PC-3 (cell line): ENCODE measurements around the gene FREY1. TPM values are rescaled to one million over a fixed set of nuclear protein-coding genes. Genes with fewer than 3 reads are reported as not detected.

Experiments
- ATAC-seq: fragments of 200-7000 bp; cut with Tn5 transposase; 2 replicates; pipeline ENCODE4 v1.9.1; 2020; ENCODE audit warnings: mild to moderate bottlenecking, moderate library complexity
- BruUV-seq: library from RNA; stranded (reverse); fragments of 400-500 nt; replicated peaks from 2 replicates; lab custom pipeline; 2021; lab: Mats Ljungman, UMichigan
- CTCF ChIA-PET: fragments of 300-600 bp; sonication (Branson Sonifier 250); formaldehyde crosslinking; loops from one replicate; lab custom pipeline; 2022; ENCODE audit warnings: antibody characterized with exemption; lab: Charles Lee
- POLR2A ChIA-PET: fragments of 300-600 bp; sonication (Branson Sonifier 250); formaldehyde crosslinking; loops from one replicate; lab custom pipeline; 2022; ENCODE audit warnings: antibody characterized with exemption; ENCODE audit not compliant: unreplicated experiment; lab: Charles Lee
- DNase-seq: peaks from one replicate; pipeline ENCODE4 v3.0.0-alpha.2; 2015
- H2AFZ ChIP-seq: fragments of 300-600 bp; sonication (generic); 2 replicates; pipeline ENCODE4 v1.6.0; 2016; ENCODE audit warnings: antibody characterized with exemption, low read length
- H3F3A ChIP-seq: fragments of 300-600 bp; sonication (generic); one replicate; pipeline ENCODE4 v1.6.0; 2017; ENCODE audit warnings: antibody characterized with exemption, low read length, control low read depth, mild to moderate bottlenecking; ENCODE audit not compliant: unreplicated experiment
- H3K27ac ChIP-seq: fragments of 300-600 bp; sonication (generic); 2 replicates; pipeline ENCODE4 v1.5.1; 2016; ENCODE audit warnings: mild to moderate bottlenecking, low read length
- H3K27me3 ChIP-seq: fragments of 300-600 bp; sonication (generic); 2 replicates; pipeline ENCODE4 v1.6.1; 2016; ENCODE audit warnings: low read length, mixed read lengths
- H3K36me3 ChIP-seq: fragments of 300-600 bp; sonication (generic); 2 replicates; pipeline ENCODE4 v1.6.1; 2016; ENCODE audit warnings: low read depth, mixed run types, low read length, mixed read lengths
- H3K4me1 ChIP-seq: fragments of 300-600 bp; sonication (generic); 2 replicates; pipeline ENCODE4 v1.5.1; 2016; ENCODE audit warnings: low read length; ENCODE audit not compliant: insufficient read depth
- H3K4me2 ChIP-seq: fragments of 300-600 bp; sonication (generic); 2 replicates; pipeline ENCODE4 v1.6.0; 2016; ENCODE audit warnings: low read length
- H3K4me3 ChIP-seq: fragments of 300-600 bp; sonication (generic); 2 replicates; pipeline ENCODE4 v1.5.1; 2016; ENCODE audit warnings: mild to moderate bottlenecking, low read length, mixed read lengths
- H3K79me2 ChIP-seq: fragments of 300-600 bp; sonication (generic); 2 replicates; pipeline ENCODE4 v1.6.1; 2017; ENCODE audit warnings: low read length, mixed read lengths
- H3K9ac ChIP-seq: fragments of 300-600 bp; sonication (generic); 2 replicates; pipeline ENCODE4 v1.6.0; 2016; ENCODE audit warnings: mild to moderate bottlenecking, low read length
- H3K9me2 ChIP-seq: fragments of 300-600 bp; sonication (generic); replicated peaks from 2 replicates; pipeline ENCODE4 v1.6.1; 2016; ENCODE audit warnings: mixed run types, low read length, mixed read lengths
- H3K9me3 ChIP-seq: fragments of 300-600 bp; sonication (generic); 2 replicates; pipeline ENCODE4 v1.6.1; 2016; ENCODE audit warnings: low read length, mixed read lengths
- H4K20me1 ChIP-seq: fragments of 300-600 bp; sonication (generic); 2 replicates; pipeline ENCODE4 v1.6.1; 2016; ENCODE audit warnings: low read length, mixed read lengths
- EZH2 ChIP-seq: fragments of 300-600 bp; sonication (generic); IDR thresholded peaks from one replicate; pipeline ENCODE4 v1.6.1; 2017; ENCODE audit warnings: antibody characterized with exemption, mild to moderate bottlenecking, low read length; ENCODE audit not compliant: unreplicated experiment
- EZH2phosphoT487 ChIP-seq: fragments of 300-600 bp; sonication (generic); IDR thresholded peaks from 2 replicates; pipeline ENCODE4 v1.6.1; 2018; ENCODE audit warnings: mild to moderate bottlenecking, antibody characterized with exemption, low read length, borderline replicate concordance
- intact Hi-C: fragments of 100-400 bp; cut with micrococcal nuclease; formaldehyde crosslinking; loops from 2 replicates; pipeline ENCODE4 v1.9.0; 2023
- total RNA-seq: library from RNA; depleted of rRNA; stranded (reverse); fragments of >200 nt; gene quantifications from 2 replicates; pipeline ENCODE4 v1.2.3, GENCODE V29; 2014
- TF ChIP-seq, protein P1 (sequence below): fragments of 300-600 bp; sonication (generic); conservative IDR thresholded peaks from 2 replicates; pipeline ENCODE4 v1.5.1; 2017; ENCODE audit warnings: antibody characterized with exemption, low read depth, mild to moderate bottlenecking, low read length

The FREY1 gene
- total RNA-seq, 1 experiment from 2014 or later: 0.15 TPM

DNA sequence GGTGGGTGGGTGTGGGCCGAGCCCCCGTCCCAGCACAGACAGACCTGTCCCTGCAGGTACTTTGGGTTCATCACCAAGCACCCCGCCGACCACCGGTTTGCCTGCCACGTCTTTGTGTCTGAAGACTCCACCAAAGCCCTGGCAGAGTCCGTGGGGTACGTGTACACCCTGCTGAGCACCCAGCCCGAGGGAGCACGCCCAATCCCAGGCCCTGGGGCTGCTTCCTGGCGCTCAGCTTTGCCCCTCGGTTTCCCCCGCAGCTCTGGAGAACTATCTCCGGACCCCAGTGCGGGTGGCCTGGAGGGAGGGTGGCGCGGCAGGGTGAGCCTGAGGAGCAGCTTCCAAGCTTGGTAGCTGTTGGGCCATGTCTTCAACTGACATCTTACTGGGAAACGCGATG is 2.0 kb downstream of the FREY1 start:
- CTCF ChIA-PET: no interaction called here

DNA sequence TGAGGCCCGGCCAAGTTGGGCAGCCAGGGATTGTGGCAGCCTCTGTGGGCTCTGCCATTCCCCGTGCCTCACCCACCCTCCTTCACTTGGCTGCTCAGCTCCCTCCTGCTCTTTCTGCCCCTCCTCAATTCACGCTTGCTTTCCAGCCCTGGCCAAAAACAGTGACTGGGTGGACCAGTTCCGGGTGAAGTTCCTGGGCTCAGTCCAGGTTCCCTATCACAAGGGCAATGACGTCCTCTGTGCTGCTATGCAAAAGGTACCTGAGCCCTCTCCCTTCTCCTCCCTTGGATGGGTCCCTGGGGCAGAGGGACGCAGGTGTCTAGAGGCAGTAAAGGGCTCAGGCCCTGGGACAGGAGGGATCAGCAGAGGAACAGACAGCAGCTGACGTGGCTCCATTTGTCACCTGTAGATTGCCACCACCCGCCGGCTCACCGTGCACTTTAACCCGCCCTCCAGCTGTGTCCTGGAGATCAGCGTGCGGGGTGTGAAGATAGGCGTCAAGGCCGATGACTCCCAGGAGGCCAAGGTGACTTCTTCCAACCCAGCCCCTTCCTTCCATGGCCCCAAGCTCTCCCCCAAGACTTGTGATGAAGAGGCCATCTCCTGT is 2.7 kb downstream of the FREY1 start:
- Histone ChIP-seq H3K27ac (no peak overlapping the region), H3K9me3 (no peaks in the 10 kb centered on the region), H3K4me1 (0 out of 2 replicates have a peak, but pooled peaks cover 7% of the 10 kb centered on the region), H3F3A (no peaks in the 10 kb centered on the region), H3K36me3 (no peaks in the 10 kb centered on the region), H3K9me2 (no peaks in the 10 kb centered on the region), H4K20me1 (no peaks in the 10 kb centered on the region), H3K27me3 (no peaks in the 10 kb centered on the region), H3K4me2 (no peak overlapping the region), H2AFZ (no peak overlapping the region), H3K4me3 (no peak overlapping the region), H3K9ac (no peak overlapping the region), H3K79me2 (no peaks in the 10 kb centered on the region)
- POLR2A ChIA-PET: no interaction called here
- DNase-seq (no peak), ATAC-seq (no peak)
- CTCF ChIA-PET: no interaction called here
- TF ChIP-seq EZH2 (no peak), EZH2phosphoT487 (no peak)
- TF ChIP-seq, protein P1, sequence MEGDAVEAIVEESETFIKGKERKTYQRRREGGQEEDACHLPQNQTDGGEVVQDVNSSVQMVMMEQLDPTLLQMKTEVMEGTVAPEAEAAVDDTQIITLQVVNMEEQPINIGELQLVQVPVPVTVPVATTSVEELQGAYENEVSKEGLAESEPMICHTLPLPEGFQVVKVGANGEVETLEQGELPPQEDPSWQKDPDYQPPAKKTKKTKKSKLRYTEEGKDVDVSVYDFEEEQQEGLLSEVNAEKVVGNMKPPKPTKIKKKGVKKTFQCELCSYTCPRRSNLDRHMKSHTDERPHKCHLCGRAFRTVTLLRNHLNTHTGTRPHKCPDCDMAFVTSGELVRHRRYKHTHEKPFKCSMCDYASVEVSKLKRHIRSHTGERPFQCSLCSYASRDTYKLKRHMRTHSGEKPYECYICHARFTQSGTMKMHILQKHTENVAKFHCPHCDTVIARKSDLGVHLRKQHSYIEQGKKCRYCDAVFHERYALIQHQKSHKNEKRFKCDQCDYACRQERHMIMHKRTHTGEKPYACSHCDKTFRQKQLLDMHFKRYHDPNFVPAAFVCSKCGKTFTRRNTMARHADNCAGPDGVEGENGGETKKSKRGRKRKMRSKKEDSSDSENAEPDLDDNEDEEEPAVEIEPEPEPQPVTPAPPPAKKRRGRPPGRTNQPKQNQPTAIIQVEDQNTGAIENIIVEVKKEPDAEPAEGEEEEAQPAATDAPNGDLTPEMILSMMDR: no peak
- no TSS peak for BruUV-seq
- intact Hi-C loops: no loop called here

More for the DNA sequence above, 2.0 kb downstream of the FREY1 start:
- DNase-seq (no peak), ATAC-seq (no peak)
- POLR2A ChIA-PET: no interaction called here
- H3K9me3 ChIP-seq: no peaks in the 10 kb centered on the region
- H3K36me3 ChIP-seq: no peaks in the 10 kb centered on the region
- H3K9ac ChIP-seq: no peak overlapping the region
- no peaks in the 10 kb centered on the region for H4K20me1 ChIP-seq
- H3K79me2 ChIP-seq: no peaks in the 10 kb centered on the region
- intact Hi-C loops: no loop called here
- no peaks in the 10 kb centered on the region for H3F3A ChIP-seq
- H3K4me3 ChIP-seq: no peak overlapping the region
- TF ChIP-seq EZH2phosphoT487: no peak
- TF ChIP-seq EZH2: no peak
- TF ChIP-seq, protein P1: no peak
- H3K27ac ChIP-seq: no peak overlapping the region
- H3K27me3 ChIP-seq: no peaks in the 10 kb centered on the region
- no TSS peak for BruUV-seq
- no peaks in the 10 kb centered on the region for H3K9me2 ChIP-seq
- H3K4me1 ChIP-seq: 0 out of 2 replicates have a peak, but pooled peaks cover 7% of the 10 kb centered on the region
- H3K4me2 ChIP-seq: no peak overlapping the region
- H2AFZ ChIP-seq: no peak overlapping the region

- Histone ChIP-seq H3K9me2 (no peaks in the 10 kb centered on the region), H2AFZ (no peak overlapping the region), H3K4me1 (0 out of 2 replicates have a peak, but pooled peaks cover 7% of the 10 kb centered on the region), H3K36me3 (no peaks in the 10 kb centered on the region), H3K9ac (no peak overlapping the region), H4K20me1 (no peaks in the 10 kb centered on the region), H3K4me3 (no peak overlapping the region), H3K4me2 (no peak overlapping the region), H3F3A (no peaks in the 10 kb centered on the region), H3K79me2 (no peaks in the 10 kb centered on the region), H3K27ac (no peak overlapping the region), H3K27me3 (no peaks in the 10 kb centered on the region), H3K9me3 (no peaks in the 10 kb centered on the region)
- intact Hi-C loops: no loop called here
- no peak for TF ChIP-seq EZH2
- no peak for TF ChIP-seq EZH2phosphoT487
- TF ChIP-seq, protein P1: no peak
- DNase-seq (no peak), ATAC-seq (no peak)
- CTCF ChIA-PET: no interaction called here
- no TSS peak for BruUV-seq
- POLR2A ChIA-PET: no interaction called here
These were observed 4.4 kb downstream of the FREY1 start for GRCh38 chr11:45902452-45903380.
